ENCODE measurements around the gene BLVRB. TPM values are rescaled to one million over a fixed set of nuclear protein-coding genes. Genes with fewer than 3 reads are reported as not detected.
A peak's percentile ranks its signal among the peaks of the same experiment; 100 is the strongest.

The BLVRB gene
- 141 TPM for total RNA-seq

DNA sequence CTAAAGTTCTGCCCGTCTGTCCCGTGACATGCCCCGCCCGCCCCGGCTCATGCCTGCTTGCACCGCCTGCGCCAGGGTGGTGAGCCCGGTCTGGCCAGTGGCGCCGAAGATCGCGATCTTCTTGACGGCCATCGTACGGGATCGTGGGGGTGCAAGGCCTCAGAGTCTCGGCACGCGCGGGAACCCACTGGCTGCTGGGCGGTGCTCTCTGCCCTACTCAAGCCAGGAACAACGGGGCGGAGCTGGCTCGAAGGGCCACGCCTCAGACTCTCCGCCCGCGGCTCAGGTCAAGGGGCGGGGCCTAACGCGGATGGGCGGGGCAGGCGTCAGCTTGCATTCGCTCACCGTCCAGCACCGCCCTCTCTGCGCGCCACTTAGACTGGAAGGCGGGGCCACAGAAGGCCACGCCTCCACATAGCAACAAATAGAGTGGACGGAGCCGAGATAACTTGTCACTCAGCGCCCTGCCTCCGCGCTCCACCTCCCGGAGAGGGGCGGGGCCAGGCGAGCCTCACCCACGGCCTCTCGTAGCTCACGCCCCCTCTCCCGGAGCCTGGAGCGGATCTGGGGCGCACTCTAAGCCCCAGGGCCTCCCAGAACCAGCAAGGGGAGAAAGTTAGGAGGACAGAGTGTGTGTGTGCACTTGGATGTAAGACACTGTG lies at the start of gene BLVRB:
Gene BLVRB, minus strand, starts transcription at position 189 of the 662 bp plus-strand sequence. Its CDS starts 57 bp downstream, at position 132.
- Histone ChIP-seq H3K27me3 (ENCODE audit: control insufficient read depth in 3 of 3, insufficient read depth in 3 of 3, low read length in 3 of 3) (no peaks in the 10 kb centered on the region), H3K36me3 (ENCODE audit: control insufficient read depth in 3 of 3, insufficient read depth in 3 of 3, low read length in 3 of 3) (peaks cover 0 to 4% (median 2%) of the 10 kb centered on the region in 3 donors), H3K4me1 (ENCODE audit: control insufficient read depth in 3 of 3, insufficient read depth in 3 of 3, low read length in 3 of 3) (peaks cover 25 to 31% (median 27%) of the 10 kb centered on the region in 3 donors), H3K27ac (ENCODE audit: low read depth, low read length) (peak within 1 kb of the TSS; percentile 95), H3K9me3 (ENCODE audit: control insufficient read depth in 3 of 3, low read length in 3 of 3) (no peaks in the 10 kb centered on the region), H3K4me3 (ENCODE audit: low read length in 3 of 3) (peak within 1 kb of the TSS; percentile 92 to 94 (median 92)), H3K9ac (ENCODE audit: low read depth in 1 of 3, low read length in 3 of 3) (peak within 1 kb of the TSS; percentile 86 to 92 (median 86))

DNA sequence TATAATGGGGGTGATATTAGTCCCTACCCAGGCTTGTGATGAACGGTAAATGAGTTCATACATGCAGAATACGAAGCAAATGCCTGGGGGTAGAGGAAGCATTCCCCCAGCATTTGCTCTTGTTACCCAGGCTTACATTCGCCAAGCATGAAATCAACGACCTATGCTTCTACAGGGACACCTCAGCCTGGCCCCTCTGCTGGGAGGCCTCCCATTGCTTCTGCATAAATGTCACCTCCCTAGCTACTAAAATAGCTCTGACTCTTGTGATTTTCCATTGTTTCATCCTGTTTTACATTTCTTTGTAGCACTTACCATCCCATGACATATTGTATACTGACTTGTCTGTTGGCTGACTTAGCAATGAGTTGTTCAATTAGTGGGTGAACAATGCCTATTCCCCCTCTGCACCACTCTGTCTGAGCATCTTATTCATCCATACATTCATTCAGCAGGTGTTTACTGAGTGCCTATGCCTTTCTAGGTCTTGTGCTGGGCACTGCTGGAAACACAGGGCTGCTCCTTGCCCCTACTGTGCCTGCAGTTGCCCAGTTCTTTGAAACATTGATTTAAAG lies 48.3 kb upstream of the BLVRB start:
- no peak overlapping the region for H3K9ac ChIP-seq (ENCODE audit: low read depth in 1 of 3, low read length in 3 of 3)
- H3K27ac ChIP-seq (ENCODE audit: low read depth, low read length): no peak overlapping the region
- H3K4me1 ChIP-seq (ENCODE audit: control insufficient read depth in 3 of 3, insufficient read depth in 3 of 3, low read length in 3 of 3): peaks cover 3 to 11% (median 5%) of the 10 kb centered on the region in 3 donors
- no peak overlapping the region for H3K4me3 ChIP-seq (ENCODE audit: low read length in 3 of 3)
- no peaks in the 10 kb centered on the region for H3K9me3 ChIP-seq (ENCODE audit: control insufficient read depth in 3 of 3, low read length in 3 of 3)
- peaks cover 18 to 28% (median 18%) of the 10 kb centered on the region in 3 donors for H3K27me3 ChIP-seq (ENCODE audit: control insufficient read depth in 3 of 3, insufficient read depth in 3 of 3, low read length in 3 of 3)
- H3K36me3 ChIP-seq (ENCODE audit: control insufficient read depth in 3 of 3, insufficient read depth in 3 of 3, low read length in 3 of 3): peaks cover 0 to 8% (median 0%) of the 10 kb centered on the region in 3 donors

DNA sequence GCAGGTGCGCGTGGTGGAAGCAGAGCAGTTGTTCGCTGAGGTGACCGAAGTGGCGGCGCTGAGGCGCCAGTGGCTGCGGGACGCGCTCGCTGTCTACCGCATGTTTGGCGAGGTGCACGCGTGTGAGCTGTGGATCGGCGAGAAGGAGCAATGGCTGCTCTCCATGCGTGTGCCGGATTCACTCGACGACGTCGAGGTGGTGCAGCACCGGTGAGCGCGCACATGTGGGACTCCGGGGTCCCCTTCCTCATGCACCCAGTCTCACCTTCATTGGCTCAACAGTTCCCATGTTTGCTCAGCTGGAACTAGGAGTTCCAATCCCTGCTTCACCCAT lies 47.8 kb upstream of the BLVRB start:
- no peak overlapping the region for H3K4me3 ChIP-seq (ENCODE audit: low read length in 3 of 3)
- H3K4me1 ChIP-seq (ENCODE audit: control insufficient read depth in 3 of 3, insufficient read depth in 3 of 3, low read length in 3 of 3): peaks cover 3 to 11% (median 5%) of the 10 kb centered on the region in 3 donors
- H3K27ac ChIP-seq (ENCODE audit: low read depth, low read length): no peak overlapping the region
- H3K9me3 ChIP-seq (ENCODE audit: control insufficient read depth in 3 of 3, low read length in 3 of 3): no peaks in the 10 kb centered on the region
- H3K9ac ChIP-seq (ENCODE audit: low read depth in 1 of 3, low read length in 3 of 3): peak overlapping the region in 1 of 3 donors; percentile 40
- peaks cover 0 to 8% (median 0%) of the 10 kb centered on the region in 3 donors for H3K36me3 ChIP-seq (ENCODE audit: control insufficient read depth in 3 of 3, insufficient read depth in 3 of 3, low read length in 3 of 3)
- peaks cover 18 to 28% (median 18%) of the 10 kb centered on the region in 3 donors for H3K27me3 ChIP-seq (ENCODE audit: control insufficient read depth in 3 of 3, insufficient read depth in 3 of 3, low read length in 3 of 3)

DNA sequence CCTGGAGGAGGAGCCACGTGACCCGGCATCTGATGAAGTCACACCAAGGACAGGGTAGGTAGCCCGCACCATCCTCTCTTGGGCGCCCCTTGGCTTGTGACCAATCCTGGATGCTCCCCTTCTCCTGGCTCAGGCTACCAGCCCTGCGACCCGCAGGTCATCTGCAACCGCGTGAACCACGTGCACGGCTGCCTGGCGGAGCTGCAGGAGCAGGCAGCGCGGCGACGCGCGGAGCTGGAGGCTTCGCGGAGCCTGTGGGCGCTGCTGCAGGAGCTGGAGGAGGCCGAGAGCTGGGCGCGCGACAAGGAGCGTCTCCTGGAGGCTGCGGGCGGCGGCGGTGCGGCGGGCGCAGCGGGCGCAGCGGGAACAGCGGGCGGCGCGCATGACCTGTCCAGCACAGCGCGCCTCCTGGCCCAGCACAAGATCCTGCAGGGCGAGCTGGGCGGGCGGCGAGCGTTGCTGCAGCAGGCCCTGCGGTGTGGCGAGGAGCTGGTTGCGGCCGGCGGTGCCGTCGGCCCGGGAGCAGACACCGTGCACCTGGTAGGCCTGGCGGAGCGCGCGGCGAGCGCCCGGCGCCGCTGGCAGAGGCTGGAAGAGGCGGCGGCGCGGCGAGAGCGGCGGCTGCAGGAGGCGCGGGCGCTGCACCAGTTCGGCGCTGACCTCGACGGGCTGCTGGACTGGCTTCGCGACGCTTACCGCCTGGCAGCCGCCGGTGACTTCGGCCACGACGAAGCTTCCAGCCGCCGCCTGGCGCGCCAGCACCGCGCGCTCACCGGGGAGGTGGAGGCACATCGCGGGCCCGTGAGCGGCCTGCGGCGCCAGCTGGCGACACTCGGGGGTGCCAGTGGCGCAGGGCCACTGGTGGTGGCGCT lies 47.2 kb upstream of the BLVRB start:
- H3K36me3 ChIP-seq (ENCODE audit: control insufficient read depth in 3 of 3, insufficient read depth in 3 of 3, low read length in 3 of 3): peaks cover 0 to 8% (median 0%) of the 10 kb centered on the region in 3 donors
- H3K27ac ChIP-seq (ENCODE audit: low read depth, low read length): no peak overlapping the region
- H3K27me3 ChIP-seq (ENCODE audit: control insufficient read depth in 3 of 3, insufficient read depth in 3 of 3, low read length in 3 of 3): peaks cover 18 to 28% (median 18%) of the 10 kb centered on the region in 3 donors
- H3K4me3 ChIP-seq (ENCODE audit: low read length in 3 of 3): peak overlapping the region; percentile 14 to 49 (median 49)
- H3K9ac ChIP-seq (ENCODE audit: low read depth in 1 of 3, low read length in 3 of 3): peak overlapping the region in 1 of 3 donors; percentile 40
- peaks cover 3 to 11% (median 5%) of the 10 kb centered on the region in 3 donors for H3K4me1 ChIP-seq (ENCODE audit: control insufficient read depth in 3 of 3, insufficient read depth in 3 of 3, low read length in 3 of 3)
- H3K9me3 ChIP-seq (ENCODE audit: control insufficient read depth in 3 of 3, low read length in 3 of 3): no peaks in the 10 kb centered on the region

DNA sequence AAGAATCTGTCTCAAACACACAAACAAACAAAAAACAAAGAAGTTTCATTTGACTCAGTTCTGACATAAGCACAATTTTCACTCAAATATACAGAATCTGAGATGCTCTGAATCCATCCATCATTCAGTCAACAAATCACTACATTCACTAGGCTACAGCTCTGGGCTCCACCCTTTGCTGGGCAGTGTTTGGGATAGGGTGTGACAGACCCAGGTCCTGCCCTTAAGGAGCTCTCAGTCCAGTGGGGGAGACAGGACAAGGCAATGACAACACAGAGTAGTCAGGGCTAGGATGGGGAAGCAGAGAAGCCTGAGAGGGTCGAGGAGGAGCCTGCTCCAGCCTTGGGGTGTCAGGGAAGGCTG lies 46.5 kb upstream of the BLVRB start:
- no peak overlapping the region for H3K27ac ChIP-seq (ENCODE audit: low read depth, low read length)
- H3K9me3 ChIP-seq (ENCODE audit: control insufficient read depth in 3 of 3, low read length in 3 of 3): no peaks in the 10 kb centered on the region
- peaks cover 18 to 28% (median 18%) of the 10 kb centered on the region in 3 donors for H3K27me3 ChIP-seq (ENCODE audit: control insufficient read depth in 3 of 3, insufficient read depth in 3 of 3, low read length in 3 of 3)
- peak overlapping the region in 2 of 3 donors; percentile 14 to 49 for H3K4me3 ChIP-seq (ENCODE audit: low read length in 3 of 3)
- H3K9ac ChIP-seq (ENCODE audit: low read depth in 1 of 3, low read length in 3 of 3): peak overlapping the region in 1 of 3 donors; percentile 40
- H3K36me3 ChIP-seq (ENCODE audit: control insufficient read depth in 3 of 3, insufficient read depth in 3 of 3, low read length in 3 of 3): peaks cover 0 to 8% (median 0%) of the 10 kb centered on the region in 3 donors
- H3K4me1 ChIP-seq (ENCODE audit: control insufficient read depth in 3 of 3, insufficient read depth in 3 of 3, low read length in 3 of 3): peaks cover 3 to 11% (median 5%) of the 10 kb centered on the region in 3 donors

DNA sequence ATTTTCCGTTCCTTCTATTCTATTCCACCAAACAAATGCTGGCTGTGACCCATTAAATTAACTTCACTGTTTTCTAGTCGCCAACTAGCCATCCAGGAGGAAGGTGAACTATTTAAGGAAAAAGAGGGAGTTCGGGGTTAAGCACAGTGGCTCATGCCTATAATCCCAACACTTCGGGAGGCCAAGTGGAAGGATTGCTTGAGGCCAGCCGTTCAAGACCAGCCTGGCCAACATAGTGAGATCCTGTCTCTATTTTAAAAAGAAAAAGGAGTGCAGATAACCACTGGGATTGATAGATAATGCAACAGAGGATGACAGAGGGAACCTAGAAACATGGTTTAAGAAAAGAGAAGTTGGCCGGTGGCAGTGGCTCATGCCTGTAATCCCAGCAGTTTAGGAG lies 45.9 kb upstream of the BLVRB start:
- Histone ChIP-seq H3K36me3 (ENCODE audit: control insufficient read depth in 3 of 3, insufficient read depth in 3 of 3, low read length in 3 of 3) (peaks cover 0 to 8% (median 0%) of the 10 kb centered on the region in 3 donors), H3K4me3 (ENCODE audit: low read length in 3 of 3) (no peak overlapping the region), H3K9ac (ENCODE audit: low read depth in 1 of 3, low read length in 3 of 3) (no peak overlapping the region), H3K9me3 (ENCODE audit: control insufficient read depth in 3 of 3, low read length in 3 of 3) (no peaks in the 10 kb centered on the region), H3K27ac (ENCODE audit: low read depth, low read length) (no peak overlapping the region), H3K27me3 (ENCODE audit: control insufficient read depth in 3 of 3, insufficient read depth in 3 of 3, low read length in 3 of 3) (peaks cover 18 to 28% (median 18%) of the 10 kb centered on the region in 3 donors), H3K4me1 (ENCODE audit: control insufficient read depth in 3 of 3, insufficient read depth in 3 of 3, low read length in 3 of 3) (peaks cover 3 to 11% (median 5%) of the 10 kb centered on the region in 3 donors)

DNA sequence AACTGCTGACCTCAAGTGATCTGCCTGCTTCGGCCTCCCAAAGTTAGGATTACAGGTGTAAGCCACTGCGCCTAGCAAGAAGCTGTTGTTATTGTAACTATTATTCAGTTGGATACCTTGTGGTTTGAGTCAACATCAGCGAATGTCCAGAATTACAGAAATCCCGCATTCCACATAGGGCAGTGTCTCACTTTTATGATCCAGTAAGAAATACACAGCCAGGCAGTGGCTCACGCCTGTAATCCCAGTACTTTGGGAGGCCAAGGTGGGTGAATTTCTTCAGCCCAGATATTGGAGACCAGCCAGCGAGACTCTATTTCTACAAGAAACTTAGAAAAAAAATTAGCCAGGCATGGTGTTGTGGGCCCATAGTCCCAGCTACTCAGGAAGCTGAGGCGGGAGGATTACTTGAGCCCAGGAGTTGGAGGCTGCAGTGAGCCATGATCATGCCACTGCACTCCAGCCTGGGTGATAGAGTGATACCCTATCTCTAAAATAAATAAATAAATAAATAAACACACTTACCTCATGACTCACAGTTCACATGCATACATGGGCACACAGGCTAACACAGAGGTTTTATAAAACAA lies 45.1 kb upstream of the BLVRB start:
- Histone ChIP-seq H3K36me3 (ENCODE audit: control insufficient read depth in 3 of 3, insufficient read depth in 3 of 3, low read length in 3 of 3) (peaks cover 0 to 10% (median 0%) of the 10 kb centered on the region in 3 donors), H3K9me3 (ENCODE audit: control insufficient read depth in 3 of 3, low read length in 3 of 3) (no peaks in the 10 kb centered on the region), H3K27me3 (ENCODE audit: control insufficient read depth in 3 of 3, insufficient read depth in 3 of 3, low read length in 3 of 3) (peaks cover 18 to 28% (median 18%) of the 10 kb centered on the region in 3 donors), H3K9ac (ENCODE audit: low read depth in 1 of 3, low read length in 3 of 3) (no peak overlapping the region), H3K4me3 (ENCODE audit: low read length in 3 of 3) (no peak overlapping the region), H3K4me1 (ENCODE audit: control insufficient read depth in 3 of 3, insufficient read depth in 3 of 3, low read length in 3 of 3) (peaks cover 3 to 11% (median 5%) of the 10 kb centered on the region in 3 donors), H3K27ac (ENCODE audit: low read depth, low read length) (no peak overlapping the region)

DNA sequence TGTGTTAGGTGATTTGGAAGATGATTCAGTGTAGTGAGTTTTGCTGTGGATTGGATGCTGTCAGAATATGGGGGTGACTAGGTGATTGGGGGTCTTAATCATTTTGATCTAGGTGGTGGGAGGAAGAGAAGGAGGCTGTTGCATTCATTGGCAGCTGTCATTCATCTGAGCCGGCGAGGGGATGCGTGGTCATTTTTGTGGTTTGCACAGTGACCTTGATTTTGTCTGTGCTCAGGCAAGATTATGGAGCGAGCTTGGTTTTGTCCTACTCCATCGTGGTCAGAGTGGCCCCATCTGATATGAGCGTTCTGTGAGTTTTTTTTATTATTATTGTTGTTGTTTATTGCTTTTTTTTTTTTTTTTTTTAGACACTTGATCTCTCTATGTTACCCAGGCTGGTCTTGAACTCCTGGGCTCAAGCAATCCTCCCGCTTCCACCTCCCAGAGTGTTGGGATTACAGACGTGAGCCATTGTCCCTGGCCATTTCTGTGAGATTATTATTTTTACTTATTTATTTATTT lies 43.3 kb upstream of the BLVRB start:
- no peak overlapping the region for H3K27ac ChIP-seq (ENCODE audit: low read depth, low read length)
- no peak overlapping the region for H3K9ac ChIP-seq (ENCODE audit: low read depth in 1 of 3, low read length in 3 of 3)
- H3K4me3 ChIP-seq (ENCODE audit: low read length in 3 of 3): no peak overlapping the region
- H3K36me3 ChIP-seq (ENCODE audit: control insufficient read depth in 3 of 3, insufficient read depth in 3 of 3, low read length in 3 of 3): peaks cover 0 to 8% (median 0%) of the 10 kb centered on the region in 3 donors
- peaks cover 14 to 16% (median 16%) of the 10 kb centered on the region in 3 donors for H3K27me3 ChIP-seq (ENCODE audit: control insufficient read depth in 3 of 3, insufficient read depth in 3 of 3, low read length in 3 of 3)
- H3K9me3 ChIP-seq (ENCODE audit: control insufficient read depth in 3 of 3, low read length in 3 of 3): no peaks in the 10 kb centered on the region
- peaks cover 3 to 11% (median 5%) of the 10 kb centered on the region in 3 donors for H3K4me1 ChIP-seq (ENCODE audit: control insufficient read depth in 3 of 3, insufficient read depth in 3 of 3, low read length in 3 of 3)

DNA sequence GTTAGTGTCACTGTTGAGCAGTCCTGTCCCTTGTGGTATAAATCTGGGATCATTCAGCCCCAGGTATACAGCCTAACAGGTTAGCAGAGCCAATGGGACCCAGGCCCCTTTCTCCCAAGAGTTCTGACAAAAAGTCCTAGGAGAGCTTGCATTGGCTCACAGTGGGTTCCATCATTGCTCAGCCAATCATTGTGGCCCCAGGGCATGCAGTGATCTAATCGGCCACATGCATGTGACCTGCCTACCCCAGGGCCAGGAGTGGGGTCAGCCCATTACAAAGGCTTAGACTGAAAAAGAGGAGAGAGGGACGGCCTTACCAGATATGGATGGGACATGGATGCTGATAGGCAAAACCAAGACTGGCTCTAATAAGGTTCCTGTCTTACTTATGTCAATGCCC lies 42.3 kb upstream of the BLVRB start:
- no peak overlapping the region for H3K27ac ChIP-seq (ENCODE audit: low read depth, low read length)
- no peaks in the 10 kb centered on the region for H3K9me3 ChIP-seq (ENCODE audit: control insufficient read depth in 3 of 3, low read length in 3 of 3)
- peaks cover 0 to 8% (median 0%) of the 10 kb centered on the region in 3 donors for H3K36me3 ChIP-seq (ENCODE audit: control insufficient read depth in 3 of 3, insufficient read depth in 3 of 3, low read length in 3 of 3)
- H3K9ac ChIP-seq (ENCODE audit: low read depth in 1 of 3, low read length in 3 of 3): no peak overlapping the region
- no peak overlapping the region for H3K4me3 ChIP-seq (ENCODE audit: low read length in 3 of 3)
- H3K4me1 ChIP-seq (ENCODE audit: control insufficient read depth in 3 of 3, insufficient read depth in 3 of 3, low read length in 3 of 3): peaks cover 3 to 6% (median 3%) of the 10 kb centered on the region in 3 donors
- peaks cover 6 to 11% (median 6%) of the 10 kb centered on the region in 3 donors for H3K27me3 ChIP-seq (ENCODE audit: control insufficient read depth in 3 of 3, insufficient read depth in 3 of 3, low read length in 3 of 3)

Data from skeletal muscle tissue (tissue), 4 donors.